ENCODE results near the gene ASZ1.

DNA sequence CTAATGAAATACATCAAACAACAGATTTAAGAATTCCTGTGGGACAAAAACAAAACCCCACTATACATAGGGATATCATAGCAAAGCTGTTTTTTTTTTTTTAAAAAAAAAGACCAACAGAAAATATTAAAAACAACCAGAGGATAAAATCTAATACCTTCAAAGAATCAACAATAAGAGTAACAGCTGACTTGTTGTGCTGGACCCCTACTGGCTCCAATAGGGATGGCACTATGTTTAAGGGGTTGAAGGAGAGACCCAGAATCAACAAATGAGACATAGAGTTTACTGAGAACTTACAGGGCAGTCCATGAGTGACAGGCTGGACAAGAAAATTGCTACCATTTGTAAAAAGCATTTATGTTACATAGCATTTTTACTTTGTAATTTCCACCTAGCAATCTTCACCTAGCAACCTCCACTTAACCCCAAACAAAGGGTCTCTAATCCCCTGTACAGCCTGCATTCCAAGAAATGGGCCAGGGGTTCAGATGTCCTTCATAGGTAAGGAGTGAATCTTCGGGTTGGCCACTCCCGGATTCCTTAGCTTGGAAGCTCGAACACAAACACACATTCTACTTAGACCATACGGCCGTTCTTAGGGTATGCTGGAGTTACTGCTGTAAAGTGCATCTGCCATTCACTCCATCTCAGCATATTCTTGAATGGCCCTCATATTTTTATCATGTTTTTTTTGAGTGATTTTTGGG, 25.8 kb downstream of the ASZ1 start:
- TF ChIP-seq ZNF70 (CRISPR knock-in tag; IDR thresholded peaks at IDR 0.05) (no peak), OSR1 (CRISPR knock-in tag; IDR thresholded peaks at IDR 0.05) (no peak), ZFP3 (CRISPR knock-in tag; IDR thresholded peaks at IDR 0.05) (no peak), GLIS3 (CRISPR knock-in tag; IDR thresholded peaks at IDR 0.05) (no peak), ZNF8 (CRISPR knock-in tag; IDR thresholded peaks at IDR 0.05) (no peak), ARNTL (CRISPR knock-in tag; IDR thresholded peaks at IDR 0.05; ENCODE audit: borderline replicate concordance, low read depth) (no peak), RARB (CRISPR knock-in tag; IDR thresholded peaks at IDR 0.05) (no peak), ZNF565 (CRISPR knock-in tag; conservative IDR thresholded peaks at IDR 0.05; ENCODE audit: low read depth) (no peak)

All from SK-N-SH treated with all-trans-retinoic acid at 6 μM for 48 hours (cell line).